KBM-7 (cell line): ENCODE results near the gene FOXRED2.
"Not testable (repeated sequence)": the region's sequence is repeated elsewhere in the genome, so short reads cannot be mapped to it uniquely, and the experiment has no call there.

Experiments
- DNase-seq: peaks from one replicate; pipeline ENCODE4 v3.0.0-alpha.2; 2015
- in situ Hi-C: fragments of 300-500 bp; cut with MboI; formaldehyde crosslinking; loops from 2 replicates; pipeline ENCODE4 v1.14.3; 2020; ENCODE audit warnings: low sequenced_read_pairs, low pct_unique_long_range_greater_than_20kb, mixed read lengths

The FOXRED2 gene

DNA sequence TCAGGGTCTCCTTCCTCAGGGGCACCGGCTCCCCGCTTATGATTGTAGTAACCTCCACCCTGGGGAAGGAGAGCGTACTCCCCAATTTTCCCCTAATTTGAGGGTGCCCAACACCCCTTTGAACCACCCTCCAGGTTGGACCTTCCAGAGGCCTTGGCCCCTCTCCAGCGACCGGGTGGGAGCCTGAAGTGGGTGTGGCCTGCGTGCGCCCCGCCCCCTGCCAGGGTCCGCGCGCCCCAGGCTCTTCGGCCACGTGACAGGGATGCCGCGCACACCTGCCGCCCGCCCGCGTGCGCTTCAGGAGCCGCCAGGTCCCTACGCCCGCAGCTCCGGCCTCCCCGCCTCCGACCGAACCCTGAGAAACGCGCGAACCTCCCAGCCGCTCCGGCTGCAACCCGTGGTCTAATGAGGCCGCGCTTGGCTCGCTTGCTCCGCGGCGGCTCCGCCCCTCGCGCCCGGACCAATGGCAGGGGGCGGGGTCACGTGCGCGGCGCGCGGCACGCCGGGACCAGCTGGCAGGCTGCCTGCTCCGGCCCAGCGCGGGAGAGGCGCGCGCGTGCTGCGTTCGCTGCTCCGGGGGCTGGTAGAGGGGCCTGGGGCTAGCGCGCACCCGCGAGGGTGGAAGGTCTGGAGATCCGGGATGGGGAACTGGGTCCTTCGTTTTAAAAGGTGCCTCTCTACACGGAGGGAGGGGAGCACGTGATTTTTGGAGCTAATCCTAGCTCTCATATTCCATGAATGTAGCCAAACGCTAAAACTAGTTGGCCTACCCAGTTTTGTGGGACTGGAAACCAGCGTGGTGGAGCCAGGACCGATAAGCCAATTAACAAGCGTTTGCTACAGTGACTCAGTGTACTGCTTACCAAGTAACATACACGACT is at the start of gene FOXRED2:
TSS of gene FOXRED2 (minus strand) at position 404 of the 881 bp plus-strand sequence. CDS start 618 bp downstream, outside the sequence.
- in situ Hi-C loops = no loop called here

GRCh38 chr22:36554098-36554497 is 47.3 kb upstream of the FOXRED2 start:
- no peak for DNase-seq
- in situ Hi-C loops = no loop called here

More for the DNA sequence above, at the start of gene FOXRED2:
- peak; percentile 87 for DNase-seq

GRCh38 chr22:36552289-36552688 is 45.4 kb upstream of the FOXRED2 start:
- in situ Hi-C loops = no loop called here
- DNase-seq = peak; percentile 59

GRCh38 chr22:36550701-36551495 is 44.1 kb upstream of the FOXRED2 start:
- DNase-seq = no peak

GRCh38 chr22:36549033-36549432 is 42.2 kb upstream of the FOXRED2 start:
- in situ Hi-C loops = loop anchor here (25.0 kb wide), 1 partner anchor 438 kb away; no protein-coding TSS in a partner anchor
- no peak for DNase-seq

More at GRCh38 chr22:36550701-36551495, 44.1 kb upstream of the FOXRED2 start:
- in situ Hi-C loops = no loop called here

DNA sequence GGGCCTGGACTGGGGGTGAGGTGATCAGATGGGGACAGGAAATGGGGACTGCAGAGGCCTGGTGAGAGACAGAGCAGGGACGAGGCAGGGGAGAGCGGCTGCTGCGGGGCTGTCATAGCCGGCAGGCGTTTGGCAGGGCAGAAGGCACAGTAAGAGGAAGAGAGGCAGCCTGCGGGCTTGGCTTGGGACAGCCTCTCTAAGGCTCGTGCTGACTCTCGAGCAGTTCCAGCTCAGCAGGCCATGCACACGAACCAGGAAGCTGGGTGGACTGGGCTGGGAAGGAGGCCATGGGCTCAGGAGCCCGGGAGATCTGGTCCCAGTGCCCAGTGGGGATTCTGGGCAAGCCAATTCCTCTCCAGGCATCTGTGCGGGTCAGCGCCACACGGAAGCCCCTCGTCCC is 41.8 kb upstream of the FOXRED2 start:
- DNase-seq = no peak
- in situ Hi-C loops = loop anchor here (25.0 kb wide), 1 partner anchor 439 kb away; no protein-coding TSS in a partner anchor

DNA sequence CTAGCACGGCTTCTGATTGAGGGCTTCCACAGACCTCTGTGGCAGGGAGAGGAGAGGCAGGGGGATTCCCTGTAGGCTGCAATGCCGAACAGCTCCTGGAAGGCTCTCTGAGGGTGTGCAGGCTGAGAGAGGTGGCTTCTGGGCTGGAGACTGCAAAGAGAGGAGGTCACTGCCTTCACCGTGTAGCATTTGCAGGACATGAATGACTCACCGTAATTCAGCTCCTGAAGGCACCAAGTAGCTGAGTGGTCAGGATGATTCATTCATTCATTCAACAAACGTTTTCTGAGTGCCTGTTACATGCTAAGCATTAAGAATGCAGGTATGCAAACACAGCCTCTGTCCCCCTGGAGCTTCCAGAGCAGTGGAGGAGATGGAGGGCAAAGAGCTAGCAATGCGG is 40.1 kb upstream of the FOXRED2 start:
- no peak for DNase-seq
- in situ Hi-C loops = loop anchor here (25.0 kb wide), 1 partner anchor 440 kb away; no protein-coding TSS in a partner anchor

GRCh38 chr22:36546092-36546804 is 39.4 kb upstream of the FOXRED2 start:
- peak; percentile 86 for DNase-seq
- in situ Hi-C loops = loop anchor here (25.0 kb wide), 1 partner anchor 441 kb away; no protein-coding TSS in a partner anchor

DNA sequence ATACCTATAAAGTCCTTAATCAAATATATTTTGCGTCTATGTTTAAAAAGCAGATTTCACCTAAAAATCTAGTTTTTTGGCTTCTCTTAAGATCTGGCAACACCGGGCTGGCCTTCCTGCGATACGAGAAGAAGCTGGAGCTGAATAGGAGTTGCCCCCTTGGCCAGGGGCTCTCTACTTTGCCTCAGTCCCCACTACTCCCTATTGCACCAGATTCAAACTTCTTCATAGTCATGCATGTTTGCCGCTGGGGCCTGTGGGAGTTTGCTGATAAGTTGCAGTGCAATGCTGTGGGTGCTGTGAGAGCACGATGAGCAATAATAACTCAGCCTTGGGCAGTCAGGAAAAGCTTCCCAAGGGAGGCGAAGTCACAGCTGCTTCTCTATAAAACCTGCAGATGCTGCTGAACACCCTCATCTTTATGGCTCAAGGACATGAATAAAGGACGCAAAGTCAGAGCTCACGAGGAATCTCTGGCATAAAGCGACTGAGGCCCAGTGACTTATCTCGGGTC is 37.3 kb upstream of the FOXRED2 start:
- in situ Hi-C loops = loop anchor here (25.0 kb wide), 1 partner anchor 443 kb away; no protein-coding TSS in a partner anchor
- no peak for DNase-seq

GRCh38 chr22:36541831-36542411 is 35.1 kb upstream of the FOXRED2 start:
- in situ Hi-C loops = loop anchor here (25.0 kb wide), 1 partner anchor 445 kb away; no protein-coding TSS in a partner anchor

DNA sequence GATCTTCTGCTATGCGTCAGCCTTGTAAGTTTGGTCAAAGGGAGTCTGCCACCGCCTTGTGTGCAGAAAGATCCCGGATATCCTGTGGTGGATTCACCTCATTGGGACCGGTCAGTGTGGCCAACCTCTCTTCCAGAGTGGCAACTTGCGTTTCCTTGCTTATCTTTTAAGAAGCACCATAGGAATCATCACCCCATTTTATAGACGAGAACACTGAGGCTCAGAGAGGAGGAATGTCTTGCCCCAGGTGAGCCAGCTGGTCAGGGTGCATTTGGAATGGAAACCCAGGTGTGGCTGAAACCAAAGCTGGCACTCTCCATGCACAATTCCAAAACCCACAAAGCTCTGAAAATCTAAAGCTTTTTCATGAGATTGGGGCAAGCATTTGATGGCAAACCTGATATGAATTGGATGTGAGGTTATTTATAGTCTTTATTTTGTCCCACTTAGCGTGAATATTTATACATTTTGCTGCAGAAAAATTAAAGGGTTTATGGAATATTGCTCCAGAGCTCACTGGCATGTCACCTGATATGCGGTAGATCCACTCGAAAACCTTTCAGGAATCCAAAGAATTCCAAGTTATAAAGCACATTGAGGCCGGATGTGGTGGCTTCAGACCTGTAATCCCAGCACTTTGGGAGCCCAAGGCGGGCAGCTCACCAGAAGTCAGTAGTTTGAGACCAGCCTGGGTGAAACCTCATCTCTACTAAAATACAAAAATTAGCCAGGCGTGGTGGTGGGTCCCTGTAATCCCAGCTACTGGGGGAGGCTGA is 34.2 kb upstream of the FOXRED2 start:
- no peak for DNase-seq
- in situ Hi-C loops = loop anchor here (25.0 kb wide), 1 partner anchor 446 kb away; no protein-coding TSS in a partner anchor

More at GRCh38 chr22:36541831-36542411, 35.1 kb upstream of the FOXRED2 start:
- DNase-seq = no peak

DNA sequence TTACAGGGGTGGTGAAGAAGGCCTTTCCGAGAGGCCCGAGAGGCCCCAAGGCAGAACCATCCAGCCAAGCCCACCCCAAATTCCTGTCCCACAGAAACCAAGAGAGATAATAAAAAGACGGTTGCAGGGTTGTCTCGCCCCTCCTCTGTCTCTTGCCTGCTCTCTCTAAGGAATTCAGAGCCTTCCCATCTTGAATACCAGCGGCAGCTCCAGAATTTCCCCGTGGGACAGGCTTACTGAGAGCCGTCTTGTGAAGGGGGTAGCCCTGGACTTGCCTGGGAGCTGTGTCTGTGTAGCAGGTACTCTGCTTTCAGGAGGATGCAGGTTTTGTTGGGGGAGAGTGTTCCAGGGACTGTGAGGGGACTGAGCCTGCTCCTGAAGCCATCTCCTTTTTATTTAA is 31.7 kb upstream of the FOXRED2 start:
- in situ Hi-C loops = loop anchor here (25.0 kb wide), 1 partner anchor 449 kb away; no protein-coding TSS in a partner anchor
- no peak for DNase-seq

- in situ Hi-C loops = loop anchor here (25.0 kb wide), 1 partner anchor 451 kb away; no protein-coding TSS in a partner anchor
- no peak for DNase-seq
Measured at GRCh38 chr22:36536717-36537116, 29.9 kb upstream of the FOXRED2 start.

GRCh38 chr22:36533320-36533719 is 26.5 kb upstream of the FOXRED2 start:
- not testable (repeated sequence) for DNase-seq
- in situ Hi-C loops = loop anchor here (25.0 kb wide), 1 partner anchor 454 kb away; no protein-coding TSS in a partner anchor

GRCh38 chr22:36532466-36532865 is 25.6 kb upstream of the FOXRED2 start:
- in situ Hi-C loops = loop anchor here (25.0 kb wide), 1 partner anchor 455 kb away; no protein-coding TSS in a partner anchor
- no peak for DNase-seq

GRCh38 chr22:36528795-36529751 is 22.2 kb upstream of the FOXRED2 start, which contains the start of gene EIF3D:
TSS of gene EIF3D (minus strand) at chr22:36529166. CDS start at chr22:36526121, 3,045 bp downstream.
- in situ Hi-C loops = loop anchor here (25.0 kb wide), 1 partner anchor 458 kb away; no protein-coding TSS in a partner anchor
- peak; percentile 100 for DNase-seq
